NCI-H82 (cell line): ENCODE data around the gene CCDC183.

Source experiments
- DNase-seq: peaks from one replicate; lab custom pipeline; 2025; lab: John Stamatoyannopoulos, UW

Gene CCDC183

GRCh38 chr9:136849960-136850865, 54.1 kb downstream of the CCDC183 start:
- DNase-seq: no peak

- DNase-seq: no peak
Measured at GRCh38 chr9:136850866-136851775, 55.0 kb downstream of the CCDC183 start.

- DNase-seq: no peak
Measured at GRCh38 chr9:136851941-136852663, 56.0 kb downstream of the CCDC183 start, which contains the start of gene MAMDC4. TSS of gene MAMDC4 (plus strand) at chr9:136852346. CDS start at chr9:136852417, 71 bp downstream.

- no peak for DNase-seq
Measured at GRCh38 chr9:136852664-136853595, 56.8 kb downstream of the CCDC183 start.

GRCh38 chr9:136853596-136854112, 57.5 kb downstream of the CCDC183 start:
- DNase-seq: no peak

- no peak for DNase-seq
Measured at GRCh38 chr9:136854113-136854841, 58.1 kb downstream of the CCDC183 start.

GRCh38 chr9:136854842-136855460, 58.8 kb downstream of the CCDC183 start:
- no peak for DNase-seq

- DNase-seq: no peak
Measured at GRCh38 chr9:136855461-136856078, 59.4 kb downstream of the CCDC183 start.

GRCh38 chr9:136856079-136856476, 59.9 kb downstream of the CCDC183 start:
- no peak for DNase-seq

- no peak for DNase-seq
Measured at GRCh38 chr9:136856541-136857141, 60.5 kb downstream of the CCDC183 start.

GRCh38 chr9:136857166-136857565, 61.0 kb downstream of the CCDC183 start:
- DNase-seq: no peak
